G401 (cell line): ENCODE results near the gene CASP10. TPM values are rescaled to one million over a fixed set of nuclear protein-coding genes. Genes with fewer than 3 reads are reported as not detected.

ENCODE experiments used
- DNase-seq: peaks from one replicate; pipeline ENCODE4 v3.0.0-alpha.2; 2015; ENCODE audit warnings: low spot score
- in situ Hi-C: cut with HindIII; loops from 2 replicates; pipeline ENCODE4 v1.10.0; 2016; ENCODE audit warnings: low sequenced_read_pairs, mixed read lengths
- total RNA-seq: library from RNA; depleted of rRNA; stranded (reverse); fragments of >200 nt; shearing (Covaris generic); gene quantifications from 2 replicates; pipeline ENCODE4 v1.2.3, GENCODE V29; 2014

CASP10 gene
- total RNA-seq, 1 experiment from 2014 or later, result 2.8 TPM

- in situ Hi-C loops, result no loop called here
These were observed 8.4 kb downstream of the CASP10 start for GRCh38 chr2:201191132-201191875.

GRCh38 chr2:201194097-201194496 is 11.2 kb downstream of the CASP10 start:
- DNase-seq, result no peak
- in situ Hi-C loops, result no loop called here

More at GRCh38 chr2:201191132-201191875, 8.4 kb downstream of the CASP10 start:
- no peak for DNase-seq

- DNase-seq, result no peak
- in situ Hi-C loops, result no loop called here
These were observed 12.4 kb downstream of the CASP10 start for GRCh38 chr2:201195331-201195730.

- DNase-seq, result no peak
- in situ Hi-C loops, result no loop called here
These were observed 13.1 kb downstream of the CASP10 start for GRCh38 chr2:201196003-201196402.

GRCh38 chr2:201196803-201197202 is 13.9 kb downstream of the CASP10 start:
- in situ Hi-C loops, result no loop called here
- DNase-seq, result no peak

- DNase-seq, result no peak
- in situ Hi-C loops, result no loop called here
These were observed 14.8 kb downstream of the CASP10 start for GRCh38 chr2:201197781-201198180.

- in situ Hi-C loops, result no loop called here
- no peak for DNase-seq
These were observed 16.9 kb downstream of the CASP10 start for GRCh38 chr2:201199847-201200246.

GRCh38 chr2:201200345-201200744 is 17.4 kb downstream of the CASP10 start:
- no peak for DNase-seq
- in situ Hi-C loops, result no loop called here

GRCh38 chr2:201201371-201201770 is 18.4 kb downstream of the CASP10 start:
- in situ Hi-C loops, result no loop called here
- DNase-seq, result no peak

GRCh38 chr2:201203916-201204654 is 21.1 kb downstream of the CASP10 start:
- no peak for DNase-seq
- in situ Hi-C loops, result no loop called here

GRCh38 chr2:201204655-201205514 is 21.9 kb downstream of the CASP10 start:
- no peak for DNase-seq
- in situ Hi-C loops, result no loop called here

- no peak for DNase-seq
- in situ Hi-C loops, result no loop called here
These were observed 22.5 kb downstream of the CASP10 start for GRCh38 chr2:201205515-201205849.

- in situ Hi-C loops, result no loop called here
- DNase-seq, result no peak
These were observed 25.8 kb downstream of the CASP10 start for GRCh38 chr2:201208563-201209252.

GRCh38 chr2:201215963-201216362 is 33.0 kb downstream of the CASP10 start:
- in situ Hi-C loops, result no loop called here
- DNase-seq, result no peak

GRCh38 chr2:201216918-201217317 is 34.0 kb downstream of the CASP10 start:
- DNase-seq, result no peak
- in situ Hi-C loops, result no loop called here

GRCh38 chr2:201218780-201219179 is 35.8 kb downstream of the CASP10 start:
- DNase-seq, result no peak
- in situ Hi-C loops, result no loop called here

- in situ Hi-C loops, result no loop called here
These were observed 36.6 kb downstream of the CASP10 start for GRCh38 chr2:201219328-201220096.

GRCh38 chr2:201220102-201220570 is 37.2 kb downstream of the CASP10 start:
- no peak for DNase-seq
- in situ Hi-C loops, result no loop called here

More at GRCh38 chr2:201219328-201220096, 36.6 kb downstream of the CASP10 start:
- DNase-seq, result no peak
